Endothelial cell of umbilical vein (primary cell): ENCODE measurements around the gene TGIF2LY. TPM values are rescaled to one million over a fixed set of nuclear protein-coding genes. Genes with fewer than 3 reads are reported as not detected.
"Not testable (repeated sequence)": the region's sequence is repeated elsewhere in the genome, so short reads cannot be mapped to it uniquely, and the experiment has no call there.

ENCODE experiments used
- Bru-seq: library from RNA; stranded (reverse); fragments of 400-500 nt; gene quantifications from one replicate; lab custom pipeline; 2021; lab: Mats Ljungman, UMichigan
- BruChase-seq, 2 experiments: library from RNA; stranded (reverse); fragments of 400-500 nt; gene quantifications; one replicate each; lab custom pipeline; 2021; lab: Mats Ljungman, UMichigan
- BruUV-seq: library from RNA; stranded (reverse); fragments of 400-500 nt; replicated peaks from 2 replicates; lab custom pipeline; 2021; lab: Mats Ljungman, UMichigan
- CTCF ChIA-PET: fragments of 300-600, 350-600 bp; sonication (Branson Sonifier 250); formaldehyde crosslinking; loops from one replicate; lab custom pipeline; 2021; ENCODE audit warnings: antibody characterized with exemption, inconsistent platforms; lab: Charles Lee
- POLR2A ChIA-PET: fragments of 300-600, 350-600 bp; sonication (Branson Sonifier 250); formaldehyde crosslinking; loops from one replicate; lab custom pipeline; 2021; ENCODE audit warnings: antibody characterized with exemption, inconsistent platforms; lab: Charles Lee
- DNase-seq: peaks from one replicate; pipeline ENCODE4 v3.0.0-alpha.2; 2011; ENCODE audit warnings: low read depth, low spot score
- FAIRE-seq: peaks from 2 replicates; lab custom pipeline; 2011; peaks lifted over from hg19 to GRCh38; lab: Jason Lieb, UNC
- H2AFZ ChIP-seq: 2 replicates; pipeline ENCODE4 v1.6.0; 2012; ENCODE audit warnings: low read depth, low read length, control low read depth, inconsistent platforms
- H3K27ac ChIP-seq: 2 replicates; pipeline ENCODE4 v1.5.1; 2011; ENCODE audit warnings: low read depth, mild to moderate bottlenecking, control low read depth, low read length, moderate library complexity; ENCODE audit not compliant: insufficient read depth
- H3K27me3 ChIP-seq, 2 experiments: 2 replicates each; pipeline versions ENCODE4 v1.6.0 to v1.6.1; 2011; ENCODE audit warnings: low read length in 2 of 2, mixed read lengths in 1 of 2; ENCODE audit not compliant: control insufficient read depth in 2 of 2, insufficient read depth in 2 of 2
- H3K36me3 ChIP-seq, 2 experiments: 2 replicates in 1 of 2; 3 replicates in 1 of 2; pipeline ENCODE4 v1.5.1; 2011; ENCODE audit warnings: low read length in 2 of 2, mild to moderate bottlenecking in 1 of 2, moderate library complexity in 1 of 2; ENCODE audit not compliant: control insufficient read depth in 2 of 2, insufficient read depth in 2 of 2; ENCODE audit errors: extremely low read depth in 1 of 2
- H3K4me1 ChIP-seq: 3 replicates; pipeline ENCODE4 v1.5.1; 2011; ENCODE audit warnings: mild to moderate bottlenecking, low read length; ENCODE audit not compliant: control insufficient read depth, insufficient read depth; ENCODE audit errors: extremely low read depth
- H3K4me2 ChIP-seq: 2 replicates; pipeline ENCODE4 v1.6.1; 2011; ENCODE audit warnings: low read length, control low read depth, mixed read lengths; ENCODE audit not compliant: insufficient read depth
- H3K4me3 ChIP-seq, 3 experiments: fragments of 200-600 bp in 1 of 3; sonication (generic), shearing (Covaris generic) in 1 of 3; replicated peaks in 1 of 3; 2 replicates each; pipeline ENCODE4 v1.5.1; 2011 to 2016; ENCODE audit warnings: control low read depth in 3 of 3, low read length in 3 of 3, mild to moderate bottlenecking in 2 of 3, inconsistent platforms in 1 of 3, low read depth in 1 of 3, moderate library complexity in 1 of 3; ENCODE audit not compliant: insufficient read depth in 1 of 3
- H3K79me2 ChIP-seq: 2 replicates; pipeline ENCODE4 v1.6.0; 2012; ENCODE audit warnings: low read length, inconsistent platforms; ENCODE audit not compliant: control insufficient read depth, insufficient read depth
- H3K9ac ChIP-seq: replicated peaks from 2 replicates; pipeline ENCODE3; 2011; ENCODE audit warnings: low read length, control low read depth; ENCODE audit not compliant: insufficient read depth; ENCODE audit errors: extremely low read depth
- H3K9me1 ChIP-seq: replicated peaks from 3 replicates; pipeline ENCODE4 v1.6.0; 2011; ENCODE audit warnings: mild to moderate bottlenecking, low read length; ENCODE audit not compliant: control insufficient read depth, insufficient read depth; ENCODE audit errors: extremely low read depth
- H3K9me3 ChIP-seq: replicated peaks from 2 replicates; pipeline ENCODE4 v1.5.1; 2012; ENCODE audit warnings: low read length, inconsistent platforms; ENCODE audit not compliant: control insufficient read depth, insufficient read depth
- H4K20me1 ChIP-seq: replicated peaks from 2 replicates; pipeline ENCODE3; 2011; ENCODE audit warnings: mild to moderate bottlenecking, low read length; ENCODE audit not compliant: control insufficient read depth, insufficient read depth; ENCODE audit errors: extremely low read depth
- dilution Hi-C: fragments of 300-500 bp; cut with MboI; formaldehyde crosslinking; loops from one replicate; pipeline ENCODE4 v1.15.0; 2019; ENCODE audit warnings: low sequenced_read_pairs; ENCODE audit not compliant: extremely low pct_ligation_motif_present
- intact Hi-C: fragments of 100-400 bp; cut with micrococcal nuclease; formaldehyde crosslinking; loops from one replicate; pipeline ENCODE4 v1.10.0; 2022
- long read RNA-seq: library from polyadenylated mRNA; stranded (forward); transcript quantifications from one replicate; pipeline ENCODE4 v2.0.0, GENCODE V29; 2021
- polyA minus RNA-seq, 3 experiments: library from RNA; depleted of rRNA, polyadenylated mRNA; stranded (reverse); fragments of >200 nt; gene quantifications; 1 replicate in 1 of 3; 2 replicates in 2 of 3; pipeline ENCODE4 v1.2.3, GENCODE V29; 2011
- polyA plus RNA-seq, 4 experiments: library from polyadenylated mRNA; depleted of rRNA in 3 of 4; stranded (reverse) in 3 of 4; unstranded in 1 of 4; fragments of >200 nt; gene quantifications; 2 replicates each; pipeline versions ENCODE4 v1.2.1 to v1.2.3, GENCODE V29; 2011 to 2012; ENCODE audit warnings: missing spikeins in 1 of 4
- small RNA-seq: library from RNA; depleted of rRNA; stranded (forward); fragments of <200 nt; gene quantifications from one replicate; pipeline ENCODE3, GENCODE V24; 2012; ENCODE audit warnings: low replicate concordance, low read depth; ENCODE audit not compliant: insufficient read depth, insufficient read length
- total RNA-seq: library from RNA; stranded (reverse); gene quantifications from 2 replicates; pipeline ENCODE4 v1.2.3, GENCODE V29; 2021

TGIF2LY gene
- total RNA-seq (not detected in 2 replicates), polyA plus RNA-seq (not detected in 2 replicates), polyA minus RNA-seq (not detected in 2 replicates), Bru-seq, nascent RNA (not detected), BruChase-seq, experiment 1, labeled RNA remaining after a 6-hour chase (not detected), BruChase-seq, experiment 2, labeled RNA remaining after a 2-hour chase (not detected)
- polyA plus RNA-seq (2011; cell fraction: cytosol; rRNA removed): not detected in 2 replicates
- polyA plus RNA-seq (2011; cell fraction: nucleus; rRNA removed): not detected in 2 replicates
- not detected in 2 replicates for polyA plus RNA-seq (2012)
- not detected for polyA minus RNA-seq (2011; cell fraction: cytosol; rRNA and poly(A)+ RNA removed)
- polyA minus RNA-seq (2011; cell fraction: nucleus; rRNA and poly(A)+ RNA removed): not detected in 2 replicates
- long read RNA-seq: 0 reads

- H3K4me2 ChIP-seq, H4K20me1 ChIP-seq, H3K27me3 ChIP-seq, BruUV-seq, H3K9me1 ChIP-seq, H3K9ac ChIP-seq, CTCF ChIA-PET, FAIRE-seq, H3K79me2 ChIP-seq, DNase-seq, H3K36me3 ChIP-seq, H3K9me3 ChIP-seq, H2AFZ ChIP-seq, intact Hi-C loops, dilution Hi-C loops, POLR2A ChIA-PET, H3K4me1 ChIP-seq, H3K27ac ChIP-seq, H3K4me3 ChIP-seq: not testable (repeated sequence)
Observed at GRCh38 chrY:3578767-3579166, at the start of gene TGIF2LY. TGIF2LY (plus strand) TSS chrY:3579067; CDS start chrY:3579245, 178 bp downstream.

Small RNAs within 50 kb of the gene (small RNA-seq; reads per million reads assigned to genes)
- not detected for gene PRRC2CP1
